Measurements from ENCODE around the gene MTFP1. TPM values are rescaled to one million over a fixed set of nuclear protein-coding genes. Genes with fewer than 3 reads are reported as not detected.
A peak's percentile ranks its signal among the peaks of the same experiment; 100 is the strongest.

MTFP1 gene
- total and polyA plus RNA-seq, 9 of the 15 experiments (the other 6 are each of a cell fraction or from before 2014, with no cell fraction given), result 10.7 to 52.0 (median 30.1) TPM

DNA sequence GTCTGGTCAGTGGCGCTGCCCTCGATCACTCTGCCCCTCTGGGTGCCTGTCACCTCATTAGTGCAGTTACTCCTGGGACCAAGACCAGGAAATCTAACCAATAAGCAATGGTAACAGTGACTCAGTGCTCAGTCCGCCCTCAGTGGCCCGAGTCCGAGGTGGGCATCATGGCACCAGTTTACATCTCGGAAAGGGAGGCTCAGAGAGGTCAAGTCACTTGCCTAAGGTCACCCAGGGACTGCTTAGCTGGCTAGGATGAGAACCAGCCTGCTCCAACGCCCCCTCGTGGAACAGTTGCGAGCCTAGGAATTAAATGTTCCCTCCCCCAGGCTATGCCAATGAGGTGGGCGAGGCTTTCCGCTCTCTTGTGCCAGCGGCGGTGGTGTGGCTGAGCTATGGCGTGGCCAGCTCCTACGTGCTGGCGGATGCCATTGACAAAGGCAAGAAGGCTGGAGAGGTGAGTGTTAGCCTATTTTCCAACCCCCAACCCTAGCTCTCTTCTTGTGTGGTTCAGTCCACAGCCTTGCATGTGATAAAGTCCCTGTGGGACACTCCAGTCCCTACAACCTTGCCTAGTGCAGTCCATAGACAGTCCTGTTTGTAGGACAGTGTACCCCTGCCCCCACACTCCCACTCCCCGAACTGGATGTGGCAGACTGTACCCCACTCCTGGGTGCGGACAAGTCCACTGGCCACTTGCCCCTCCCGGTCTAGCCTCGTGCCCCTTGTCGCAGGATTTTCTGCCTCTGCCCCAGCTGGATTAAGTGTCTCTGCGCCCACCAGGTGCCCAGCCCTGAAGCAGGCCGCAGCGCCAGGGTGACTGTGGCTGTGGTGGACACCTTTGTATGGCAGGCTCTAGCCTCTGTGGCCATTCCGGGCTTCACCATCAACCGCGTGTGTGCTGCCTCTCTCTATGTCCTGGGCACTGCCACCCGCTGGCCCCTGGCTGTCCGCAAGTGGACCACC, 1.1 kb downstream of the MTFP1 start (continued):
- TF ChIP-seq, protein P1, sequence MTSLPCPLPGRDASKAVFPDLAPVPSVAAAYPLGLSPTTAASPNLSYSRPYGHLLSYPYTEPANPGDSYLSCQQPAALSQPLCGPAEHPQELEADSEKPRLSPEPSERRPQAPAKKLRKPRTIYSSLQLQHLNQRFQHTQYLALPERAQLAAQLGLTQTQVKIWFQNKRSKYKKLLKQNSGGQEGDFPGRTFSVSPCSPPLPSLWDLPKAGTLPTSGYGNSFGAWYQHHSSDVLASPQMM (CRISPR knock-in tag; IDR thresholded peaks at IDR 0.05), result no peak
- TF ChIP-seq SP2 (IDR thresholded peaks at IDR 0.05; ENCODE audit: extremely low read depth, low read depth, low read length, poor library complexity, severe bottlenecking), result no peak
- no peak for TF ChIP-seq ZNF76 (CRISPR knock-in tag; IDR thresholded peaks at IDR 0.05; ENCODE audit: borderline replicate concordance)
- no peak for TF ChIP-seq ID3 (CRISPR knock-in tag; IDR thresholded peaks at IDR 0.05)
- TF ChIP-seq ID3 (tag; IDR thresholded peaks at IDR 0.05), result no peak
- TF ChIP-seq POLR2G (IDR thresholded peaks at IDR 0.05; ENCODE audit: low read depth, low read length), result no peak
- 0 out of 2 replicates have a peak, but pooled peaks have one; percentile 21 for TF ChIP-seq CBX1 (IDR thresholded peaks at IDR 0.05; ENCODE audit: low read depth)
- no peak for TF ChIP-seq ZNF75A (CRISPR knock-in tag; IDR thresholded peaks at IDR 0.05)
- no peak for TF ChIP-seq NR0B1 (IDR thresholded peaks at IDR 0.05; ENCODE audit: partially characterized antibody)
- TF ChIP-seq ZNF184 (CRISPR knock-in tag; IDR thresholded peaks at IDR 0.05), result no peak
- TF ChIP-seq HDAC3 (IDR thresholded peaks at IDR 0.05; ENCODE audit: borderline replicate concordance, partially characterized antibody), result no peak
- no peak for TF ChIP-seq MEF2A (IDR thresholded peaks at IDR 0.05; ENCODE audit: control insufficient read depth, low read depth, low read length)
- TF ChIP-seq, protein P2, sequence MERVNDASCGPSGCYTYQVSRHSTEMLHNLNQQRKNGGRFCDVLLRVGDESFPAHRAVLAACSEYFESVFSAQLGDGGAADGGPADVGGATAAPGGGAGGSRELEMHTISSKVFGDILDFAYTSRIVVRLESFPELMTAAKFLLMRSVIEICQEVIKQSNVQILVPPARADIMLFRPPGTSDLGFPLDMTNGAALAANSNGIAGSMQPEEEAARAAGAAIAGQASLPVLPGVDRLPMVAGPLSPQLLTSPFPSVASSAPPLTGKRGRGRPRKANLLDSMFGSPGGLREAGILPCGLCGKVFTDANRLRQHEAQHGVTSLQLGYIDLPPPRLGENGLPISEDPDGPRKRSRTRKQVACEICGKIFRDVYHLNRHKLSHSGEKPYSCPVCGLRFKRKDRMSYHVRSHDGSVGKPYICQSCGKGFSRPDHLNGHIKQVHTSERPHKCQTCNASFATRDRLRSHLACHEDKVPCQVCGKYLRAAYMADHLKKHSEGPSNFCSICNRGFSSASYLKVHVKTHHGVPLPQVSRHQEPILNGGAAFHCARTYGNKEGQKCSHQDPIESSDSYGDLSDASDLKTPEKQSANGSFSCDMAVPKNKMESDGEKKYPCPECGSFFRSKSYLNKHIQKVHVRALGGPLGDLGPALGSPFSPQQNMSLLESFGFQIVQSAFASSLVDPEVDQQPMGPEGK (CRISPR knock-in tag; IDR thresholded peaks at IDR 0.05; ENCODE audit: borderline replicate concordance), result no peak
- no peak for TF ChIP-seq KAT8 (IDR thresholded peaks at IDR 0.05; ENCODE audit: low read depth)
- no peak for TF ChIP-seq ZNF551 (CRISPR knock-in tag; IDR thresholded peaks at IDR 0.05)
- TF ChIP-seq KAT7 (CRISPR knock-in tag; IDR thresholded peaks at IDR 0.05; ENCODE audit: borderline replicate concordance), result no peak
- no peak for TF ChIP-seq CBX2 (IDR thresholded peaks at IDR 0.05; ENCODE audit: insufficient read depth, low read length, poor library complexity, severe bottlenecking)
- TF ChIP-seq EGR1 (conservative IDR thresholded peaks at IDR 0.05), result no peak
- TF ChIP-seq NCOA4 (IDR thresholded peaks at IDR 0.05; ENCODE audit: partially characterized antibody), result no peak
- TF ChIP-seq ZNF24 (IDR thresholded peaks at IDR 0.05), result no peak
- no peak for TF ChIP-seq NR2C1 (IDR thresholded peaks at IDR 0.05)
- TF ChIP-seq NR2C1 (tag; IDR thresholded peaks at IDR 0.05), result no peak
- TF ChIP-seq NCOA2 (IDR thresholded peaks at IDR 0.05; ENCODE audit: partially characterized antibody in 2 of 2), result no peak
- no peak for TF ChIP-seq MTA1 (IDR thresholded peaks at IDR 0.05; ENCODE audit: borderline replicate concordance)
- 0 out of 2 replicates have a peak, but pooled peaks have one; percentile 16 for TF ChIP-seq RB1 (IDR thresholded peaks at IDR 0.05; ENCODE audit: low read depth)
